ENCODE measurements around the gene CFHR4.

GRCh38 chr1:196873385-196873784 is 14.5 kb upstream of the CFHR4 start:
- TF ChIP-seq CTCF (tag by site-specific recombination; IDR thresholded peaks at IDR 0.05) (no peak), SALL2 (tag by site-specific recombination; IDR thresholded peaks at IDR 0.05; ENCODE audit: borderline replicate concordance) (no peak), ZNF416 (tag by site-specific recombination; IDR thresholded peaks at IDR 0.05) (no peak), ZNF707 (tag by site-specific recombination; IDR thresholded peaks at IDR 0.05) (no peak), ZNF37A (tag by site-specific recombination; IDR thresholded peaks at IDR 0.05) (no peak)

Data from HEK293 (cell line).